K562 (cell line): ENCODE data around the gene EDA. TPM values are rescaled to one million over a fixed set of nuclear protein-coding genes. Genes with fewer than 3 reads are reported as not detected.

Experiments
- ATAC-seq: fragments of 200-7000 bp; cut with Tn5 transposase; 3 replicates; pipeline ENCODE4 v1.9.1; 2020; ENCODE audit warnings: moderate library complexity
- BruUV-seq: library from RNA; stranded (reverse); fragments of 400-500 nt; replicated peaks from 2 replicates; lab custom pipeline; 2021; lab: Mats Ljungman, UMichigan
- CTCF ChIA-PET: fragments of 300-600 bp; formaldehyde crosslinking; extraction: SDS; loops from one replicate; lab custom pipeline; 2021; ENCODE audit warnings: low intra/inter-chr PET ratio; lab: Yijun Ruan, JAX
- POLR2A ChIA-PET: fragments of 300-600, 350-650 bp; sonication (Branson Sonifier 250); formaldehyde crosslinking; extraction: SDS; loops from one replicate; lab custom pipeline; 2021; ENCODE audit warnings: antibody characterized with exemption, inconsistent platforms; lab: Yijun Ruan, JAX
- DNase-seq, 4 experiments: peaks; one replicate each; pipeline versions ENCODE4 v3.0.0 to v3.0.0-alpha.2; 2011 to 2018; ENCODE audit warnings: low spot score in 3 of 4, mixed read lengths in 3 of 4; ENCODE audit errors: extremely low read depth in 1 of 4
- FAIRE-seq: peaks from 2 replicates; lab custom pipeline; 2011; peaks lifted over from hg19 to GRCh38; lab: Jason Lieb, UNC
- H2AFZ ChIP-seq: 2 replicates; pipeline ENCODE4 v1.6.0; 2011; ENCODE audit warnings: low read depth, low read length, control low read depth, inconsistent platforms
- H3K27ac ChIP-seq: fragments of 200-600 bp; 3 replicates; pipeline ENCODE4 v1.8.0; 2011; ENCODE audit warnings: low read depth, mild to moderate bottlenecking, control low read depth, inconsistent platforms, low read length, moderate library complexity, mixed read lengths; ENCODE audit errors: extremely low read depth
- H3K27me3 ChIP-seq, 2 experiments: fragments of 300-600 bp in 1 of 2; 2 replicates in 1 of 2; 3 replicates in 1 of 2; pipeline versions ENCODE4 v1.6.0 to v1.8.0; 2011; ENCODE audit warnings: inconsistent platforms in 2 of 2, low read length in 2 of 2, mild to moderate bottlenecking in 1 of 2, mixed read lengths in 1 of 2, moderate library complexity in 1 of 2; ENCODE audit not compliant: control insufficient read depth in 2 of 2, insufficient read depth in 2 of 2
- H3K36me3 ChIP-seq: fragments of 300-600 bp; 3 replicates; pipeline ENCODE4 v1.8.0; 2011; ENCODE audit warnings: mild to moderate bottlenecking, low read length, inconsistent platforms; ENCODE audit not compliant: control insufficient read depth, insufficient read depth
- H3K4me1 ChIP-seq, 2 experiments: fragments of 200-600 bp in 1 of 2; replicated peaks in 1 of 2; 2 replicates in 1 of 2; 3 replicates in 1 of 2; pipeline versions ENCODE4 v1.5.1 to v1.8.0; 2011; ENCODE audit warnings: inconsistent platforms in 2 of 2, low read length in 2 of 2, mild to moderate bottlenecking in 1 of 2, mixed read lengths in 1 of 2, moderate library complexity in 1 of 2; ENCODE audit not compliant: control insufficient read depth in 2 of 2, insufficient read depth in 2 of 2
- H3K4me2 ChIP-seq: 2 replicates; pipeline ENCODE4 v1.6.1; 2011; ENCODE audit warnings: low read length, control low read depth, inconsistent platforms, mixed read lengths; ENCODE audit not compliant: insufficient read depth
- H3K4me3 ChIP-seq: fragments of 200-600 bp; sonication (generic), shearing (Covaris generic); 2 replicates; pipeline ENCODE4 v1.5.1; 2016; ENCODE audit warnings: control low read depth, inconsistent platforms
- H3K79me2 ChIP-seq: fragments of 200-600 bp; 3 replicates; pipeline ENCODE4 v1.8.0; 2011; ENCODE audit warnings: low read length, inconsistent platforms; ENCODE audit not compliant: control insufficient read depth, insufficient read depth
- H3K9ac ChIP-seq, 2 experiments: 2 replicates each; pipeline versions ENCODE4 v1.6.0 to v1.6.1; 2011; ENCODE audit warnings: low read depth in 2 of 2, low read length in 2 of 2, control low read depth in 1 of 2, inconsistent platforms in 1 of 2, mild to moderate bottlenecking in 1 of 2, mixed read lengths in 1 of 2; ENCODE audit not compliant: insufficient read depth in 1 of 2
- H3K9me1 ChIP-seq: one replicate; pipeline ENCODE4 v1.6.0; 2011; ENCODE audit warnings: inconsistent platforms, mild to moderate bottlenecking, low read length, moderate library complexity; ENCODE audit not compliant: control insufficient read depth, insufficient read depth
- H3K9me3 ChIP-seq: replicated peaks from 2 replicates; pipeline ENCODE4 v1.5.1; 2011; ENCODE audit warnings: low read depth, low read length, inconsistent platforms; ENCODE audit not compliant: control insufficient read depth, insufficient read depth
- H4K20me1 ChIP-seq: replicated peaks from 2 replicates; pipeline ENCODE4 v1.6.1; 2011; ENCODE audit warnings: low read length, inconsistent platforms, mixed read lengths; ENCODE audit not compliant: control insufficient read depth, insufficient read depth
- CEBPG ChIP-seq, 3 experiments: fragments of 200-800 bp in 1 of 3; sonication (Bioruptor generic) in 1 of 3; sonication (generic) in 1 of 3; formaldehyde crosslinking in 1 of 3; IDR thresholded peaks in 2 of 3; conservative IDR thresholded peaks in 1 of 3; 2 replicates each; pipeline versions ENCODE4 v1.6.1 to v1.8.0; 2016 to 2022; ENCODE audit warnings: missing compliant biosample characterization in 2 of 3, missing genetic modification characterization in 2 of 3, mild to moderate bottlenecking in 1 of 3, missing genetic modification reagents in 1 of 3
- FOXJ3 ChIP-seq: sonication (generic); formaldehyde crosslinking; IDR thresholded peaks from 2 replicates; pipeline ENCODE4 v1.4.0; 2020; ENCODE audit warnings: mild to moderate bottlenecking, missing genetic modification reagents
- JUN ChIP-seq, 2 experiments: sonication (generic) in 1 of 2; formaldehyde crosslinking in 1 of 2; IDR thresholded peaks; 2 replicates each; pipeline versions ENCODE4 v1.6.1 to v1.8.0; 2012 to 2022; ENCODE audit warnings: borderline replicate concordance in 2 of 2, mild to moderate bottlenecking in 2 of 2, improper control_type of control experiment in 1 of 2, low read depth in 1 of 2, low read length in 1 of 2, missing genetic modification reagents in 1 of 2
- KLF13 ChIP-seq: fragments of 450-650 bp; IDR thresholded peaks from 2 replicates; pipeline ENCODE4 v1.6.1; 2016; ENCODE audit warnings: missing genetic modification characterization, low read depth, mild to moderate bottlenecking, missing compliant biosample characterization, moderate library complexity, borderline replicate concordance
- OTX1 ChIP-seq: fragments of 450-650 bp; formaldehyde crosslinking; IDR thresholded peaks from 2 replicates; pipeline ENCODE4 v1.4.0; 2022; ENCODE audit warnings: mild to moderate bottlenecking
- RAD21 ChIP-seq, 2 experiments: fragments of 250-450 bp in 1 of 2; fragments of 450-650 bp in 1 of 2; sonication (Bioruptor Pico) in 1 of 2; formaldehyde crosslinking in 1 of 2; IDR thresholded peaks in 1 of 2; conservative IDR thresholded peaks in 1 of 2; 2 replicates each; pipeline versions ENCODE4 v1.4.0 to v1.8.0; 2020 to 2022; ENCODE audit warnings: mild to moderate bottlenecking in 2 of 2, moderate library complexity in 1 of 2
- RFX5 ChIP-seq: IDR thresholded peaks from 2 replicates; pipeline ENCODE4 v1.6.1; 2011; ENCODE audit warnings: low read depth, mild to moderate bottlenecking, improper control_type of control experiment, low read length
- SLC30A9 ChIP-seq: fragments of 250-450 bp; sonication (Bioruptor Pico); IDR thresholded peaks from 2 replicates; pipeline ENCODE4 v1.8.0; 2022; ENCODE audit warnings: mild to moderate bottlenecking, moderate library complexity
- SNIP1 ChIP-seq: fragments of 450-650 bp; IDR thresholded peaks from 2 replicates; pipeline ENCODE4 v1.7.1; 2017; ENCODE audit warnings: low read depth, mild to moderate bottlenecking
- STAT5A ChIP-seq: IDR thresholded peaks from 2 replicates; pipeline ENCODE4 v1.6.1; 2012; ENCODE audit warnings: low read length, inconsistent platforms, borderline replicate concordance
- WHSC1 ChIP-seq: IDR thresholded peaks from one replicate; pipeline ENCODE4 v1.6.1; 2012; ENCODE audit warnings: low read length, control low read depth, inconsistent platforms
- ZNF830 ChIP-seq: fragments of 250-450 bp; sonication (Bioruptor Pico); IDR thresholded peaks from 2 replicates; pipeline ENCODE4 v1.5.0; 2021; ENCODE audit warnings: mild to moderate bottlenecking
- WGBS: fragments of 100-300 bp; shearing (Covaris generic); methylation state at CpG from one replicate; pipeline ENCODE4 v1.1.6; 2016; ENCODE audit warnings: low coverage, mixed read lengths; ENCODE audit not compliant: insufficient coverage; ENCODE audit errors: missing lambda C conversion rate; 5-methylcytosine and 5-hydroxymethylcytosine counted together
- in situ Hi-C: fragments of 300-500 bp; cut with MboI; formaldehyde crosslinking; loops from 4 replicates; pipeline ENCODE4 v1.15.0; 2018; ENCODE audit warnings: inconsistent platforms, mixed read lengths
- intact Hi-C: fragments of 100-400 bp; cut with micrococcal nuclease; formaldehyde crosslinking; loops from 2 replicates; pipeline ENCODE4 v1.14.2; 2022
- polyA plus RNA-seq, 8 experiments: library from polyadenylated mRNA; depleted of rRNA in 4 of 8; stranded (reverse) in 5 of 8; unstranded in 3 of 8; fragments of >200 nt; fragmentation: Nextera tagmentation in 2 of 8; fragmentation: Illumina TruSeq in 1 of 8; extraction: Ambion mirVana in 2 of 8; extraction: Trizol in 1 of 8; gene quantifications; 2 replicates each; pipeline versions ENCODE4 v1.2.1 to v1.2.3, GENCODE V29; 2011 to 2014; ENCODE audit warnings: inconsistent platforms in 1 of 8, missing spikeins in 1 of 8
- total RNA-seq, 7 experiments: library from RNA; depleted of rRNA in 6 of 7; stranded (reverse); fragments of >200 nt in 6 of 7; fragmentation: Illumina TruSeq in 2 of 7; extraction: Trizol in 2 of 7; gene quantifications; 2 replicates each; pipeline versions ENCODE4 v1.2.1 to v1.2.3, GENCODE V29; 2011 to 2021; ENCODE audit warnings: low replicate concordance in 1 of 7
- TF ChIP-seq, protein P1 (sequence below): fragments of 200-400 bp; formaldehyde crosslinking; IDR thresholded peaks from 2 replicates; pipeline ENCODE4 v1.6.1; 2017; ENCODE audit warnings: mild to moderate bottlenecking, low read depth, low read length, moderate library complexity

EDA gene
- total and polyA plus RNA-seq, 9 of the 15 experiments (the other 6 are each of a cell fraction or from before 2014, with no cell fraction given) = 0.03 to 0.40 (median 0.07) TPM

DNA sequence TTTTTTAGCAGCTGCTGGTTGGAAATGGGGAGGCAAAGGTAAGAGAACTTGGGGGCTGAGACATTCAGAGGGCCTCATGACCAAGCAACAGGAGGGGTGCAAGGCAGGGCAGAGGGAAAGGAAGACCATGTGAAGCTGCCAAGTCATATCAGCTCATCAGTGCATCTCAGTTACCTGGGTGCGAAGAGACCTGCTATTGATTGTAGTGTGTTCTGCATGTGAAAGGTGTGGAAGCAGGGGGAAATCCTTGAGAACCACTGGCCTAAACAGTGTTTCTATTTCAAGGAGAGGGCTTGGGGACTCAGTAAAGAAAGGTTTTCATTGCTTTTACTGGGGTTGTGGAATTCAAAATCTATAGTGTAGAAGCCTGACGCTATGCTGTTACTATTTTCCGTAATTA, 47.1 kb upstream of the EDA start (continued):
- TF ChIP-seq SLC30A9 (CRISPR knock-in tag) = no peak

DNA sequence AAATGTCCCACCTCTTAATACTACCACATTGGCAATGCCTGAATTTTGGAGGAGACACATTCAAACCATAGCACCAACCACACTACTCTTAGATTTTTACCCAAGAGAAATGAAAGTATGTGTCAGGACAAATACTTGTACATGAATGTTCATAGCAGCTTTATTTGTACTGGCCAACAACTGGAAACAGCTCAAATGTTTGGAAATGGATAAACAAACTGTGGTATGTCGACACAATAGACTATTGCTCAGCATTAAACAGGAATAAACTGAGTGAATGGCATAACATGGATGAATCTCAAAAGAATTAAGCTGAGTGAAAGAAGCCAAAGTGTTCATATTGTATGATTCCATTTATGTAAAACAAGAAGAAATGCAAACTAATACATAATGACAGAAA, 18.5 kb upstream of the EDA start:
- H3K4me2 ChIP-seq = no peak overlapping the region
- no TSS peak for BruUV-seq
- H3K9me3 ChIP-seq = no peaks in the 10 kb centered on the region
- DNase-seq (no peak), ATAC-seq (no peak), FAIRE-seq (no peak)
- H3K27ac ChIP-seq = no peak overlapping the region
- in situ Hi-C loops (no loop called here), intact Hi-C loops (no loop called here)
- CTCF ChIA-PET = no interaction called here
- 0% methylated on average over 1 of the region's 1 CpG for WGBS
- H2AFZ ChIP-seq = no peak overlapping the region
- H3K9me1 ChIP-seq = no peaks in the 10 kb centered on the region
- H3K79me2 ChIP-seq = no peaks in the 10 kb centered on the region
- TF ChIP-seq JUN (IDR thresholded peaks at IDR 0.05; ENCODE audit: borderline replicate concordance, low read depth, low read length) = no peak
- no peak for TF ChIP-seq JUN (CRISPR knock-in tag; IDR thresholded peaks at IDR 0.05; ENCODE audit: borderline replicate concordance)
- TF ChIP-seq STAT5A = no peak
- H4K20me1 ChIP-seq = no peaks in the 10 kb centered on the region
- H3K36me3 ChIP-seq = no peaks in the 10 kb centered on the region
- H3K9ac ChIP-seq = no peak overlapping the region
- POLR2A ChIA-PET = no interaction called here
- H3K4me1 ChIP-seq = no peaks in the 10 kb centered on the region
- H3K4me3 ChIP-seq = no peak overlapping the region
- no peaks in the 10 kb centered on the region for H3K27me3 ChIP-seq

DNA sequence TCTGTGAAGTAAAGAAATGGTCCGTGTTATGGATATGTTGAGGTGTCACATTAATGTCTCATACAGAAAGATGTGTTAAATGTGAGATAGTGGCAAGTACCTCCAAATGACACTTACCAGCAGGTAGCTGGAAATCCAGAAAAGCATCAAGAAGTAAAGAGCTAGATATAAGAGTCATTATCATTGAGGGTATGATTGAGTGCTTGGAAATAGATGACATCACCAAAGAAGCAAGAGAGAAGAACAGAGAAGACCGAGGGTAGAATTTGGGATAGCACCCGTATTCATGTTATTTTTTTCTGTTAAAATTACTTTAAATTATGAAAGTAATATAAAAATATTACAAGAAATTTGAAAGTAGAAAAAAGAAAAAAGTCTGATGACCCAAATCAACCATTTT, 15.7 kb upstream of the EDA start:
- CTCF ChIA-PET = no interaction called here
- Histone ChIP-seq H2AFZ (no peak overlapping the region), H3K4me2 (no peak overlapping the region), H3K9ac (no peak overlapping the region), H3K4me1 (no peaks in the 10 kb centered on the region), H4K20me1 (no peaks in the 10 kb centered on the region), H3K79me2 (no peaks in the 10 kb centered on the region), H3K27ac (no peak overlapping the region), H3K9me3 (no peaks in the 10 kb centered on the region), H3K36me3 (no peaks in the 10 kb centered on the region), H3K9me1 (no peaks in the 10 kb centered on the region), H3K27me3 (no peaks in the 10 kb centered on the region), H3K4me3 (no peak overlapping the region)
- WGBS = 0% methylated on average over 3 of the region's 3 CpGs
- intact Hi-C loops = no loop called here
- POLR2A ChIA-PET = no interaction called here
- ATAC-seq (no peak), DNase-seq (no peak), FAIRE-seq (no peak)
- no TSS peak for BruUV-seq
- in situ Hi-C loops = no loop called here
- TF ChIP-seq WHSC1 = no peak
- no peak for TF ChIP-seq CEBPG (CRISPR knock-in tag; IDR thresholded peaks at IDR 0.05)
- TF ChIP-seq CEBPG (tag; conservative IDR thresholded peaks at IDR 0.05 in 1 of 2, IDR thresholded peaks at IDR 0.05 in 1 of 2) = no peak
- no peak for TF ChIP-seq KLF13 (tag)
- no peak for TF ChIP-seq SNIP1
- TF ChIP-seq ZNF830 (CRISPR knock-in tag) = no peak
- TF ChIP-seq, protein P1, sequence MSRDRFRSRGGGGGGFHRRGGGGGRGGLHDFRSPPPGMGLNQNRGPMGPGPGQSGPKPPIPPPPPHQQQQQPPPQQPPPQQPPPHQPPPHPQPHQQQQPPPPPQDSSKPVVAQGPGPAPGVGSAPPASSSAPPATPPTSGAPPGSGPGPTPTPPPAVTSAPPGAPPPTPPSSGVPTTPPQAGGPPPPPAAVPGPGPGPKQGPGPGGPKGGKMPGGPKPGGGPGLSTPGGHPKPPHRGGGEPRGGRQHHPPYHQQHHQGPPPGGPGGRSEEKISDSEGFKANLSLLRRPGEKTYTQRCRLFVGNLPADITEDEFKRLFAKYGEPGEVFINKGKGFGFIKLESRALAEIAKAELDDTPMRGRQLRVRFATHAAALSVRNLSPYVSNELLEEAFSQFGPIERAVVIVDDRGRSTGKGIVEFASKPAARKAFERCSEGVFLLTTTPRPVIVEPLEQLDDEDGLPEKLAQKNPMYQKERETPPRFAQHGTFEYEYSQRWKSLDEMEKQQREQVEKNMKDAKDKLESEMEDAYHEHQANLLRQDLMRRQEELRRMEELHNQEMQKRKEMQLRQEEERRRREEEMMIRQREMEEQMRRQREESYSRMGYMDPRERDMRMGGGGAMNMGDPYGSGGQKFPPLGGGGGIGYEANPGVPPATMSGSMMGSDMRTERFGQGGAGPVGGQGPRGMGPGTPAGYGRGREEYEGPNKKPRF = no peak
- TF ChIP-seq RFX5 = no peak
- no peak for TF ChIP-seq FOXJ3
- TF ChIP-seq OTX1 (CRISPR knock-in tag) = no peak
- no peak for TF ChIP-seq RAD21 (CRISPR knock-in tag; conservative IDR thresholded peaks at IDR 0.05 in 1 of 2, IDR thresholded peaks at IDR 0.05 in 1 of 2)
